T follicular helper cell (primary cell): ENCODE measurements around the gene RAD51D.
"Not testable (repeated sequence)": the region's sequence is repeated elsewhere in the genome, so short reads cannot be mapped to it uniquely, and the experiment has no call there.

Experiments used
- DNase-seq: peaks from one replicate; pipeline ENCODE4 v3.0.0-alpha.2; 2020; ENCODE audit warnings: low read depth

Gene RAD51D

DNA sequence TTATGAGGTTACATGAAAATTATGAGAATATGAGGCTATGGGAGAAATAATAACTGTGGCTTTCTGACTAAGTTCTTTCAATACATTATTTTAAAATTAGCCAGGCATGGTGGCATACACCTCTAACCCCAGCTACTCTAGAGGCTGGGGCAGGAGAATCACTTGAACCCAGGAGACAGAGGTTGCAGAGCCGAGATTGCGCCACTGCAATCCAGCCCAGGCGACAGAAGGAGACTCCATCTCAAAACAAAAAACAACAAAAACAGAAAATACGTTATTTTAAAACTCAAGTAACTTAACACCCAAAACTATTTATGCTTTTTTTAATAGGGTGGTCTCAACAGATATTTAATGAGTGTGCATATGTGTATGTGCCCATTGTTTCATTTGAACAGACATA lies 53.8 kb downstream of the RAD51D start:
- no peak for DNase-seq

DNA sequence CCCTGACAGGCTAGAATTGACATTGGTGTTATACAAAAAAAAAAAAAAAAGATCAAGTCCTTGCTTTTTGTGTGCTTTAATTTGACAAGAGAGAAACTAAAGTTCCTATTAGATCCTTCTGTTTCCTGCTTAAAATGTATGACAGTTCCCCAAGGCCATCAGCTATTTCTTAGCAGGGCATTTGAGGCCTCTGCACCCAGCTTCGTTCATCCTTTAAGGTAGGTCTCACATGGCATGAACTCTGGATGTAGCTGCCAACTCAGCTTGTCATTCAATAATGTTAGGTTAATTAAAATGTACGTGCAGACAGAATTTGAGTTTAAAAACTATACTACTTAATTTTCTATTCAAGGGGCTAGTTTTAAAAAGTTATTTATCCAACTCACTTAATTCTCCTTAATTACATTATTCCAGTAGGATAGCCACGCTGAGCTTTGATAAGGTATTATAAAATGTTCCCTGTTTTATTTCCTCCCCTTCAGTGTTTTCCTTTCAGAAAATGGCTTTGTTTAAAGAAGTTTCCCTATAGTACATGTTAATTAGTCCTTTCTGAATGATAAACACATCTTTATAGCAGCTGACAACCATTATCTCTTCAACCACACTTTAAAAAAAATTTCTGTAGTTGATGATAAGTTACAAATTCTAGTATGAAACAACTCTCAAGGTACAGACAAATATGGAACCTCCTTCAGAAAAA lies 55.0 kb downstream of the RAD51D start:
- DNase-seq: no peak

DNA sequence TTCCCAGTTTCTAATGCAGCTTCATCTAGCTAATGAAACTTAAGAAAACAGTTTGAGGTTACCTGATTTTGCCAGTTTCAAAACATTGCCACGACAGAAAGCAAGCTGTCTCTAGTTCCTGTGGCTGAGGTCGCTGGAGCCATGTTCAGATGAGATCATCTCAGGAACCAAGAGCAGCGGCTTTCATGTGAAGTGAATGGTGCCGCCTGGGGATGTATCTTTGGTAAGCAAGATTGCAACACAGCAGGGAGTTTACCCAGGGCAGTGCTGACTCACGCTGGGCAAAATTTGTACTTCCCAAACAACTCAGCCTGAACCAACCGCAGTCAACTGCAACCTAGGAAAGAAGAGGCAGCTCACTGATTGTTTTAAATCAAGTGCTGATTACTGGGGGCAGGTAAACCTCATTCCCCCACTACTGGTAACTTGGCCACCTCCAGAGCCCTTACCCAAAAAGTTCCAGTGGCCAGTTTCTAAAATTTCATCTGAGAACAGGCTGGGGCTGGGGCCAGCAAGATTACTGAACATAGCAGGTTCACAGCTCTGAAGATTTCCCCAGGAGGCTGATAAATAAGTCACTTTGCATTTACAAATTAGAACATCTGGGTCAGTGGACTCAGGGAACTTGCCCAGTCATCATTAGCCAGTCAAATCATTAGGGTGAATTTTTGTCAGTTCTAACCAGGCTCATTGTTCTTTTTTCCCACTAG lies 56.0 kb downstream of the RAD51D start, which contains the start of gene RFFL:
RFFL (minus strand) TSS at position 194 of the 710 bp plus-strand sequence. CDS start 37,154 bp downstream, outside the sequence.
- DNase-seq: peak; percentile 81

DNA sequence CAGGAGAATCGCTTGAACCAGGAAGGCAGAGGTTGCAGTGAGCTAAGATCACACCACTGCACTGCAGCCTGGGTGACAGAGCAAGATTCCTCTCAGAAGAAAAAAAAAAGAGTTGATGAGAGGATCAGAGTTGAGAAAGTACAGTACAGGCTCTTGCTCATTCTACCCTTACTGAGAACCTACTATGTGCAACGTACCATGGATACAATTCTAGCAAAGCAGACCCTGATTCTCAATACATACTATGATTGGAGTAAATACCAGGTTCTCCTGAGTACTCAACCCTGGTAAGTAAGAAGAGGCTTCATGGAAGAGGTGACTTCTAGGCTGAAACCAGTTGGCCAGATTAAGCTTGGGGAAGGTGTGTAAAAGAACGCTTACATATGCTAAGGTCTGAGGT lies 57.4 kb downstream of the RAD51D start:
- no peak for DNase-seq

DNA sequence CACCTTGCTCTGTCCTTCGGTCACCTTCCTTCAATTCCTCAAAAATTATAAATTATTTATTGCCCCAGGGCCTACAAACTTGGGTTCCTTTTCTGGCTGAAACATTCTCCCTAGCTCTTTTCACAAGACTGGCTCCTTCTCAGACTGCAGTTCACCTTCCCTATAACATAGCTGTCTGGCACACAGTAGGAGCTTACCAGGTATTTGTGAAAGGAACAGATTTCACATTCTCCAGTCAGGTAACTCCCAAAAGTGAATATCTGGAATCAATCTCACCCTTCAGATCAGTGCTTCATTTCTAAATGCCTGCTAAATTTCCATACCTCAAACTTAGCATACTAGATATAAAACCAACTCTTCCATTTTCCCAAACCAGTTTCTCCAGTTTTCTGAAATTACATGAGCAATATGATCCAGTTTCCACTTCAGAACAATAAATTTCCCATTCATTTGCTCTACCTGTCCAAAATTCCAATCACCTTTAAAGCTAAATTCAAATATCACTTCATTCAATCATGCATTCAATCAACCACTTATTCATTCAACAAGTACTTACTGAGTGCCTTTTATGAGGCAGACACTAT lies 62.2 kb downstream of the RAD51D start:
- no peak for DNase-seq

DNA sequence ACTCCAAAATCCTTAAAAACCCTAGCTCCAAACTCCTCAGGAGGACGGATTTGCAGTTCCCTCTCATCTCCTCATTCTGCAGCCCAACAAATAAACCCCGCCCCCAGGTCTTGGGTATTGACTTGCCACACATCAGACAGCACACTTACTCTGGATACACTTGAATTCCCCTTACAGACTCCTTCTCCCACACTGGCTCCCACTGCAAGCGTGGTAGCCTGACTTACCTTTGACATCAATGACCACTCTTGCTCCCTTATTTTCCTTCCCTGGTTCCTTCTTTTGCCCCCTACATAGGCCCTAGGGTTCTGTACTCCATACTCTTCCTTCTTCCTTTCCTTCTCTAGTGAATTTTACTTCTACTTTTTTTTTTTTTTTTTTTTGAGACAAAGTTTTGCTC lies 63.6 kb downstream of the RAD51D start:
- DNase-seq: no peak

DNA sequence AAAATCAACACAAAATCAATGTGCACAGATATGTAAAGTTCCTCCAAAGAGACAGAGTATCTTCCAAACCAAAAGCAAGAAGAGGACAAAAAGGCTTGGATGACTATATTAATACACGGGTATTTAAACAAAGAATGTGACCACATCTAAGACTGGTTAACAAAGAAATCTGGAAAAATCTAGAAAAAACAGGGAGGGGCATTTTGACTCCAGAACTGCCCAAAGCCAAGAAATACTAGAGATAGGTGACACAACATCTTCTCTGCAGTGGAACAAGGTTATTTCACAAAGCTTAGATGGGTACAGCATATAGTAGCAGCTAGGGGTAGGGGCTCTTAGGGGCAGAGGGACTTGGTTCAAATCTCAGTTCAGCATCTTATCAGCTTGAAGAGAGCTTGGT lies 66.5 kb downstream of the RAD51D start:
- DNase-seq: no peak

DNA sequence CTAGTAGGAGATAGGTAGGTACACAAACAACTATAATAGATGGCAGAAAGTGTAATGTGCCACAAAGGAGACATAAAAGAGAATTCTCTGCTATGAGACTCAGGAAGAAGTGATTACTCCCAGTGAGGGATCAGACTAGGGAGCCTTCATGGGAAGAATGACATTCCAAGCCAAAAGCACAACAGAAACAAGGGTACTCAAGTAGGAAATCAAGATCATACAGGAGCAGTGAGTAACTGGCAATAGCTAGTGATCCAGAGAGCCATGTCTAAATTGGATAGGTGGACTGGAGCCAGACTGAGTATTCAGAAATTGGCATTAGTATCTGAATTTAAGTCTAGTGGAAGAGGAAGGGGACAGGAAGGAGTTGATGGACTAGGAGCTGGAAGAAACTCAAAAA lies 66.9 kb downstream of the RAD51D start:
- DNase-seq: no peak

DNA sequence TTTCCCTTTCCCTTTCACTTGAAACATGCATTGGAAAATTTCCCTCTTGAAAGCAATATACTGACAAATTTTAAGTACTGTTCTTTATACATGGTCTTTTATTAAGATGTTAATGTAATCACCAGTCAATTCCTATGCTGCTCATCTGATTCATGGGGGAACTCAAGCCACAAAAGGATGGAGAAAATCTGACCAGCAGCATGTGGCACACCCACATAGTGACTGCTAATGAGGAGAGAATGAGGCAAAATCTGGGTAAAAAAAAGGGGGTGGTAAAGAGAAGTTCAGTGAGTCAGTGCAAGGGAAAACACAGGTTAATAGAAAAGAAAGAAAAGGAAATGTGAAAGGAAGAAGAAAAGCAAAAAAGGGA lies 67.4 kb downstream of the RAD51D start:
- no peak for DNase-seq

DNA sequence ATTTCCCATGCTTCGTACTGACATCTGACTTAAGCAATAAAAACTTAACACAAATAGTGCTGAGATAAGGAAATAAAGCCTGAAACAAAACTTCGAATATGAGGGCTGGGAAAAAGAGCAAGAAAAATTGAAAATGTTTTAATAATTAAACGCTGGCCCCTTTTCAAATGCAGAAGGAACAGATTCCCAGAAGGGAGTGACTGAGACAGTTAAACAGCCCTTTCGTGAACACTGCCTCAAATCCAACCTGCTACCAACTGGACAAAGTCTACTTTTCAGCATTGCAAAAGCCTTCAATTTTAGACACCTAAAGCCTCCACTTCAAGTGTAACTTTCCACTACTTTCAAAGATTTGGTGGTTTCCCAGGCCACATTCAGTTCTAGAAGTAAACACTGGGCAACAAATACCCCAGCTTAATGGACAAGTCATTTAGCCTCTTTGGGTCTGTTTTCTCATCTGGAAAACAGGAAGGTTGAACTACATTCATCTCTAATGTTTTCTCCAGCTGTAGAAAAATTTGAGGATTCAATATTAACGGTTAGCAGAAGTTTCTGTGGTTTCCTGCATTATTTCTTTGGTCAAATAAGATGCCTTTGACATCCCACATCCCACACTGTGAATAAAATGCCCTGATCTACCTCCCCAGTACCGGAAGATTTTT lies 68.0 kb downstream of the RAD51D start:
- no peak for DNase-seq

DNA sequence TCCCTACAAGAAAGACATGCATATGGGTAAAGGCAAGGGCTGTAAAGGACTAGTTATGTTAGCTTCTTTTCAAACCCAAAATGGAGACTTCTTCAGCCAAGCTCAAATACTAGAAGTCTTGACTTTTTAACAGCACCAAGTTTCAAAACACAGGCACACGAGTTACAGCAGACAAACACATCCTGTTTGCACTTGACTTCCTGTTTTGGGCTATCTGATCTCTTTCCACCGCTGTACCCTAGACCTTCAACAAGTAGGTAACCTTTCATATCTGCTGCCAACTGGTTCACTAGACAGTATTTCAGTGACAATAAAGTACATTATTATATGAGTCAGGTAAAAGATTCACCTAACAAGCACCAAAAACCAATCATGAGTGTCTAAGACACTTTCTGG lies 68.5 kb downstream of the RAD51D start:
- peak; percentile 30 for DNase-seq

DNA sequence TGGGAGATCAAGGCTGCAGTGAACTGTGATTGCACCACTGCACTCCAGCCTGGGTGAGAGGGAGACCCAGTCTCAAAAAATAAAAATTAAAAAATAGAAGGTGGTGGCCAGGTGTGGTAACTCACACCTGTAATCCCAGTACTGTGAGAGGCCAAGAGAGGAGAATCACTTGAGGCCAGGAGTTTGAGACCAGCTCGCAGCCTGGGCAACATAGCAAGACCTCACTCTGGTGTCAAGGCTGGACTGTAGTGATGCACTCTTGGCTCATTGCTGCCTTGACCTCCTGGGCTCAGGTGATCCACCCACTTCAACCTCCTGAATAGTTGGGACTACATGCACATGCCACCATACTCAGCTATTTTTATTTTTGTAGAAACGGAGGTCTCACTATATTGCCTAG lies 69.5 kb downstream of the RAD51D start:
- DNase-seq: no peak

DNA sequence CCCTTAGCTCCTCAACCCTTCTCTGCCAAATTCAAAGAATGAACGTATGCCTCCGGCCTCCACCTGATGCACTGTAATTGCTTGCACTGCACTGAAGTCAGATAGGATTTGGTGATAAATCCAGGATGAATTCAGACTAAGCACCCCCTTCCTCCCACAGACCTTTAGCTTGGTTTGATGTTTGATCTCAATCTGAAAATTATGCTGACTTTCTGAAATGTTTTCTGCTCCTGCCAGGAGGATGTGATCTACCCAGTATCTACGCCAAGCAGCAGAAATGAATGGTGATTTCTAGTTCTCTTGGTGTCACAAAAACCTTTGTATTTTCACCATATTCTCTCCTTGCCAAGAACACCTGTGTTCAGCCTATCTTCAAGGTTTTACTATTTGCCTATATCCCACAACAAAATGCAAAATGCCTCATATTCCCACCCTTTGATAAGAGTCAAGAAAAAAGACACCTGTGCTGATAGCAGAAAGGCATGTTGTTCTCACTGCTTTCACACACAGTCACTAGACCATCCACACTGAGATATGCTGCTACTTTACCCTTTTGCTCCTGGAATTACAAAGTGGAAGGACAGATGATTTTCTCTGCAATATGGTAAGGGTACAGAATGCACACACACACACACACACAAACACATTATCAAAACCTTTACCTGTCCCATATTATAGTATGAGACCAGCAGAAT lies 70.8 kb downstream of the RAD51D start:
- DNase-seq: no peak

DNA sequence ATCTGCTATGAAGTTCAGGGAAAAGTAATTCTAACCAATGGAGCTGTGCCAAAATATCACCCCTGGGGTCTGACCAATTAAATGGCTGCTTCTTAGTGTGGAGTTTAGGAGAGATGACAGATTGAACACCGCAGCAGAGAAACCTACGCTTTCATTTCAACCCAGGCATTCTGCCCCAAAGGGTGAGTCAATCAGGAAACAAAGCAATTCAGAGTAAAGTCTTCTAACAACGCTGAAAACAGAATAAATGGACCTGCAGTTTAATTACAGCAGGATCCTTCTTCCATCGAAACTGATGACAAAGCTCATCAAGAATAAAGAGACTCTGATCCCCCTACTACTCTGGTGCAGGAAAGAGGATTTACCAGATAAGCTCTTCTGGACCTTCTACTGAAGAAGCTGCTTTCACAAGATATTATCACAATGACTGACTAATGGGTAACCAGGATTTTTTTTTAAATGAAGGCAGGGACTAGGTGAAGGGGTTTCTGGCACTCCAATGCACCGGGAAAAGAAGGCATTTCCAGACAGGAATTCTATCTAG lies 72.8 kb downstream of the RAD51D start:
- peak; percentile 50 for DNase-seq

DNA sequence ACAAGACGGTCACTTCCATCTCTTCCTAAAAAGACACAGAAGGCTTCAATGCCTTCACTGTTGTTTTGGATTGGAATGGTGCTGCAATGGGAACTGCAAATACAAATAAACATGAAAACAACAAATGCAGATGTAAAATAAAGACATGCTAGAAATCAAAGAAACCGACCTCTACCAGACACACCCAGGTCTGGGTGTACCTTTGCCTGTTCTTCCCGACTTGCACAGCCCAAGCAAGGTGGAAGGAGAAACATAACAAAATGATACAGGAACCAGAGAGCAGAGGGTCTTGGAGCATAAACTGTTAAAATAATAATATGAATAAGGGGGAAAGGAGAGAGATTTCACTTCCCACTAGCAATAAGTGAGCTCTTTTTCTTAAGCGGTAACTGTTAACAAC lies 73.4 kb downstream of the RAD51D start:
- no peak for DNase-seq

DNA sequence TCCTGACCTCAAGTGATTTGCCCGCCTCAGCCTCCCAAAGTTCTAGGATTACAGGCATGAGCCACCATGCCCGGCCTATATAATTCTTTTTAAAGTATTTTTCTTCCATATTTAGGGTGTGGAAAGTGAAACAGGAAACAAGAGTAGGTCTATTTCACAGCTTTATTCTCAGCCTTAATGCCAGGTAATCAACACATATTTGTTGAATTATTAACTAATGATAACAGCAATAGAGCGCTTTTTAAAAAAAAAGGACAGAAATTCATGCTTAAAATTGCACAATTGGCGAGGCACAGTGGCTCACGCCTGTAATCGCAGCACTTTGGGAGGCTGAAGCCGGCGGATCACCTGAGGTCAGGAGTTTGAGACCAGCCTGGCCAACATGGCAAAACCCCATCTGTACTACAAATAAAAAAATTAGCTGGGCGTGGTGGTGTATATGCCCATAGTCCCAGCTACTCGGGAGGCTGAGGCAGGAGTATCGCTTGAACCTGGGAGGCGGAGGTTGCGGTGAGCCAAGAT lies 74.1 kb downstream of the RAD51D start:
- not testable (repeated sequence) for DNase-seq

DNA sequence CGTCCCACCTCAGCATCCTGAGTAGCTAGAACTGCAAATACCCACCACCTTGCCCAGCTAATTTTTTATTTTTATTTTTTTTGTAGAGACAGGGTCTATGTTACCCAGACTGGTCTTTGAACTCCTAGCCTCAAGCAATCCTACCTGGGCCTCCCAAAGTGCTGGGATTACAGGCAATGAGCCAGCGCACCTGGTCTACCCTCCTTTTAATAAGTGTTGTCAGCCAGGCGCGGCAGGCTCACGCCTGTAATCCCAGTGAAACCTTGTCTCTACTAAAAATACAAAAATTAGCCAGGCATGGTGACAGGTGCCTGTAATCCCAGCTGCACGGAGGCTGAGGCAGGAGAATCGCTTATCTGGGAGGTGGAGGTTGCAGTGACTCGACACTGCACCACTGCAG lies 75.5 kb downstream of the RAD51D start:
- no peak for DNase-seq
